T-helper 1 cell treated with Interleukin-12 subunit alpha and Interleukin-12 subunit beta and Interleukin-4 antibody, amounts not matched to agents 30 ng/mL and 1 ng/mL, for 36 hours (primary cell): Measurements from ENCODE around the gene MS4A6A. TPM values are rescaled to one million over a fixed set of nuclear protein-coding genes. Genes with fewer than 3 reads are reported as not detected.
"Not testable (repeated sequence)": the region's sequence is repeated elsewhere in the genome, so short reads cannot be mapped to it uniquely, and the experiment has no call there.

ENCODE experiments used
- intact Hi-C: fragments of 100-400 bp; cut with micrococcal nuclease; formaldehyde crosslinking; loops from one replicate; pipeline ENCODE4 v1.15.1; 2024
- total RNA-seq: library from RNA; stranded (reverse); gene quantifications from 2 replicates; pipeline ENCODE4 v1.2.3, GENCODE V29; 2022

MS4A6A gene, protein sequence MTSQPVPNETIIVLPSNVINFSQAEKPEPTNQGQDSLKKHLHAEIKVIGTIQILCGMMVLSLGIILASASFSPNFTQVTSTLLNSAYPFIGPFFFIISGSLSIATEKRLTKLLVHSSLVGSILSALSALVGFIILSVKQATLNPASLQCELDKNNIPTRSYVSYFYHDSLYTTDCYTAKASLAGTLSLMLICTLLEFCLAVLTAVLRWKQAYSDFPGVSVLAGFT
- not detected in 2 replicates for total RNA-seq

DNA sequence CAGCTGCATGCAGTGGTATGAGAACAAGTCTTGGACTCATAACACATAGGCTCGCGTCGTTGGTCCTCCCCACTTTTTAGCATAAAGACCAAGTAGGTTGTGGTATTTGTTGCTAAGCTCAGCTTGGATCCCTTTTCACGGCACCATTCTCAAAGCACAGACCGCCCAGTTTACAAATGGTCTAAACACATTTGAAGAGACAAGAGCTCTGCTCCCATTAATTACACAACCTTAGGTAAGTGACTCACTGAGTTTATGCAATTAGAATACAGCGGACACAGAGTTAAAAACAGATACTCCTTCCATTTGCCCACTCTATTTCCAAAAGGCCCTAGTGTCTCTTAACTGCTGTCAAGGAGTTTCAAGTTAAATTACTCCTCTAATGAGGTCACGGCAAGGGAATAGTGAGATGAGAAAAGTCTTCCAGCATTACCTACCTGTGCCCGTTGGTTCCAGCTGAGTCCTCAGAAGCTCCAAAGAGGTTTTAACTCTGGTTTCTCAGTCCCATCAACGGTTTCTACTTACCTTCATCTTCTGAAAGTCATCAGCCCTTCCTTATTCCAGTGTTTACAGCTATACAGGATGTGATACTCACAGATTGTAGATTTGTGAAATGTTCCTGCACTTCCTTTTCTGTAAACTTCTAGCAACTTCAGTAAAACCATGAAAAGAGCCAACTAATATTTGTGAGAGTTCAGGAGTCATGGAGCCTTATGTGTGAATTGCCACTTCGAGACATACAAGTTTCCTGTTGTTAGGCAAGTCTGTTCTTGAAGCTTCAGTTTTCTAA lies at the start of gene MS4A6A:
Gene MS4A6A (minus strand): TSS at position 543 of the 790 bp plus-strand sequence. CDS start 1,356 bp downstream, outside the sequence.
- intact Hi-C loops, result no loop called here

DNA sequence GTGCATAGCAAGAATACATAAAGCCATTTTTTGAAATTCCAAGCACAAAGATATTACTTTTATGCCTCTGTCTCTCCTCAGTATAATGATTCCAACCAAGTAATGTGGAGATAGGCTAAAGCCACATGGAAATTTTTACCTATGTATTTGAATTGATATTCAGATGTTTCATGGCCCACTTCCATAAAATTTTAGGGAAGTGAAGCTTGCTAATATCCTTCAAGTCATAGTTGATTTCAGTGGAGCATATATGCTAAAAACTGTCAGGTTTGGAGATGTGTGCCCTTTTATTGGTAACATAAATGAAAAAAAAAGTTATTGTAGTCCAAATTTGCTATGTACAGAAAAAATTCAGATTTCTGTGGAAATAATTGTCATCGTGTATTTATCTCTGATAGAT lies 47.8 kb upstream of the MS4A6A start:
- intact Hi-C loops, result no loop called here

DNA sequence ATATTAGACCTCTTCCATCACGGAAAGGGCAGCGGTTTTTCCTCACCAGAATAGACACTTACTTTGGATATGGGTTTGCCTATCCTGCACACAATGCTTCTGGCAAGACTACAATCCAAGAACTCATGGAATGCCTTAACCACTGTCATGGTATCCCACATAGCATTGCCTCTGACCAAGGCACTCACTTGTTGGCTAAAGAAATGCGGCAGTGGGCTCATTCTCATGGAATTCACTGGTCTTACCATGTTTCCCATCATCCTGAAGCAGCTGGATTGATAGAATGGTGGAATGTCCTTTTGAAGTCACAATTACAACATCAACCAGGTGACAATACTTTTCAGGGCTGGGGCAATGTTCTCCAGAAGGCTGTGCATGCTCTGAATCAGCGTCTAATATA lies 39.3 kb upstream of the MS4A6A start:
- intact Hi-C loops, result no loop called here

DNA sequence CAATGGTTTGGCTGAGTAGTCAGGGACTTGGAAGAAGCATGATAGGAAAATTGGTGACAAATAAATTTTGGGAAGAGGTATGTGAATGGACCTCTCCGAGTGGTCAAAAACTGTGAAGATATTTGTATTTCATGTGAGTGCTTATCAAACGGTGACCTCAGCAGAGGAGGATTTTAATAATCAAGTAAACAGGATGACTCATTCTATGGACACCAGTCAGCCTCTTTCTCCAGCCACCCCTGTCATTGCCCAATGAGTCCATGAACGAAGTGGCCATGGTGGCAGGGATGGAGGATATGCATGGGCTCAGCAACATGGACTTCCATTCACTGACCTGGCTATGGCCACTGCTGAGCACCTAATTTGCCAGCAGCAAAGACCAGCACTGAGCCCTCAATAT lies 38.8 kb upstream of the MS4A6A start:
- intact Hi-C loops, result no loop called here

DNA sequence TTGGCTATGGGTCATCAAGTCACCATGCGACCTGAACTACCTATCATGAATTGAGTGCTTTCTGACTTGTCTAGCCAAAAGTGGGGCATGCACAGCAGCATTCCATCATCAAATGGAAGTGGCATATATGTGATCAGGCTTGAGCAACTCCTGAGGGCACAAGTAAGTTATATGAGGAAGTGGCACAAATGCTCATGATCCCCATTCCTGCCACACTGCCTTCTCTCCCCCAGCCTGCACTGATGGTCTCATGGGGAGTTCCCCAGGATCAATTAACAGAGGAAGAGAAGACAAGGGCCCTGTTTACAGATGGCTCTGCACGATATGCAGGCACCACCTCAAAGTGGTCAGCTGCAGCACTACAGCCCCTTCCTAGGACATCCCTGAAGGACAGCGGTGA lies 38.3 kb upstream of the MS4A6A start:
- intact Hi-C loops, result no loop called here

DNA sequence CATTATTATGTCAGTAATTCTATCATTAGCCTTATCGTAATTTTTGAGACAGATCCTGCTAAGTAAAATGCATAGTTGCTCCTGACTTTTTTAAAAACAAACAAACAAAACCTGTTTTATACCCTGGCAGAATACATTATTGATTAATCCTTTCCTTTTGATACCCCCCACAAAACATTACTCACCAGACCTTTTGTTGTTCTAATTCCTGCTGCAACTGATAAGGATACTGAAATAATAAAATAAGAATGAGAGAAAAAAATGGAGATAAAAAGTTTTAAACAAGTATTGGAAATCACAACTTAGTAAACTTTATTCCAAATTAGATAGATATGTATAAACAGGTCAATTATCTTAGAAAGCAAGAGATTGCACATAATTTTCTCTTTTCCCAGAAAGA lies 31.5 kb upstream of the MS4A6A start:
- intact Hi-C loops, result no loop called here

DNA sequence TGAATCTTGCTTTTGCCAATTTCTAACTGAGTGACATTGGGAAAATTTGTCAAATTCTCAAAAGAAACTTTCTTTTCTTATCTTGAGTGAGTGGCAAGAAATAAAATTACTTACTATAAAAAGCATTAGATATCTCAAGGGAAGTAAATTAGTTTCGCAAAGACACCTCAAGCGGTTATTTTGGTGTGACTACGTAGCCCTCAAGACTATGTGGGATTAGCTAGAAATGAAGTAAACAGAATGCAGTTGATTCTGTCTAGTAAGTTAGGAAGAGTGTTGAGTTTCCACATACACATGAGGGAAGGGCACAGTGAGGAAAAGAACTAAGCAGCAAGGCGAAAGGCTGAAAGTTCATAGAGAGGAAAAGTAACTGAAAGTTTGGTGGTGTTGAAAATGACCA lies 28.3 kb upstream of the MS4A6A start:
- intact Hi-C loops, result no loop called here

DNA sequence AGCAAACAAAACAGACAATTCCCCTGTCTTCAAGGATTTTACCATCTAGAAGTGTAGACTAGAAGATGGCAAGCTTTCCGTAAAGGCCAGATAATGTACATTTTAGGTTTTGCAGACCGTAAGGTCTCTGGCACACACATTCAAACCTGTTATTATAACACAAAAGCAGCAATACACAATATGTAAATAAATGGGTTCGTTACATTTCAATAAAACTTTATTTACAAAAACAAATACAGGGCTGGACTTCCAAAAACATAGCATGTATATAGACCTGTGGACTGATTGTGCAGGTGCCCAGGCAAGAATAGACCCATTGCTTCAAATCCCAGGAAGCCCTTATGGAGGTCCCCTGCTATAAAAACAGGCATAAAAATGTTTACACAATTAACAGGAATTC lies 27.1 kb upstream of the MS4A6A start:
- intact Hi-C loops, result no loop called here

DNA sequence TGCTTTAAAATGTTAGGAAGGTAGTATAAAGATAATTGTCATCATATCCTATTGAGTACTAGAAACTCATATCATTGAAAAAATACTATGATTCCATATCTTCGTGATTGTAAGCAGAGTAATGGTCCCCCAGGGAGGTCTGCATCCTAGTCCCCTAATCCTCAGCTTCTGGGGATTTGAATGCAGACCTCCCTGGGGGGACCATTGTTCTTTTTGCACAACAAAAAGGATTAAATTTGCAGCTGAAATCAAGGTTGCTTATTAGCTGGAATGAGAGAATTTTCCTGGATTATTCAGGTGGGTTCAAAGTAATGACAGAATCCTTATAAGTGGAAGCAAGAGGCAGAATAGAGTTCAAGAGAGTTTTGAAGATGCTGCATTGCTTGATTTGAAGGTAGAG lies 26.1 kb upstream of the MS4A6A start:
- intact Hi-C loops, result no loop called here

DNA sequence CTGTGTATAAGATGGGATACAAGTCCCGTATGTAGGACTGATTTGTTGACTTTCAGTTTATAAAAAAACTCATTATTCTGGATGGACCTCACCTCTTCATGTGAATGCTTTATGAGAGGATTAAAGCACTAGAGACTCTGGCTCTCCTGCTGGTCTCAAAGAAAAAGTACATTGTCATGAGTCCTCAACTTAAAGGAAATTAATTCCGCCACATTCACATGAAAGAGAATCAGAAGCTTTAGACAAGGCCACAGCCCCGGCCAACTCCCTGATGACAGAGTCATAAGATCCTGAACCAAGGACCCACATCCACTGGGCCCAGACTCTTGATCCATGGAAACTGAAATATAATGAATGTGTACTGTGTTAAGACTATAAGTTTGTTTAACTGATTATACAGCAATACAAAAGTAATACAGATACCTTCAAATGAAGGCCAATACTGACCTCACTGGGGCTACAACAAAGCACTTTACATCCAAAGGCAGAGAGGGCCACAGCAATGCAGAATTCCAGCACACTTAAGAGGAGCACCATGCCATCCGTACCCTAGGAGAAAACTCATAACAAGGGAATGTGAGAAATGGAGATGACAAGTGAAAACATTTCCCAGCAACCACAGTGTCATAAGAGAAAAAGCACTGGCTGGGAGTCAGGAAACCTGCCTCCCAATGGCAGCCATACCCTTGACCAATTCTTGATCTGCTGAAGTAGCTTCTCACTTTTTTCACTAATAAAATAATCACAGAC lies 25.4 kb upstream of the MS4A6A start:
- intact Hi-C loops, result no loop called here

DNA sequence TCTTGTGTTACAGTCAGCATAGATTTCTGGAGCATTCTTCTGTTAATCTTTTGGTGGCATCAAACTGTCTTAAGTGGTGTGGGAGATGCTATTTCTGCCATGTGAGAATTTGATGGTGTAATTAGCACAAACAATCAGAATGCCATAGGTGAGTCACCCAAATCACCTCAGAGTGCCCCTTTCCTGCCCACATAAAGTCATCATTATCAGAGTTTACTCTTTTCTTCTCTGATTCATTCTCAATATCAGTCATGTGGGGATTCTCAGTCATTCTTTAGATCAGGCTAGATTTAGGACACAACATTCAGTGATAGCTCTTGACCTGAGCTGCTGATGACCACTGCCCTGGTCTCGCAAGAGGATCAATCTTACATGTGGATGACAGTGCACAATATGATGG lies 23.7 kb upstream of the MS4A6A start:
- intact Hi-C loops, result no loop called here

DNA sequence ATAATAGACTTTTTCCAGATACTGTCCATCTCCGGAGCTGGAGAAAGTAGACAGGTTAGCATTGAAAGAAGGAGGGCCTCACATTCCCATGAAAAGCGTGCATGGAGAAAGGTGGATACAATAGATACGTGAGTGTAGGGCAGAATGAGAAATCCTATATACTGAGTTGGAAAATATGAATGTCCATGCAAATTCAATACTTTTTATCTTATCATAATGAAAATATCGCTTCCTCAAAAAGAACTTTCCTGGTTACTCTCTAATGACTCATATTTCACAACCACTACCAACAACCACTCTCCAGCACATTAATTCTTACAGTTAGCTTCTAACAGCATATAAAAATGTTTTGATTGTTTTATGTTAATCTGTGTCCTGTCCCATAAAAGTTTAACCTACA lies 22.0 kb upstream of the MS4A6A start:
- intact Hi-C loops, result no loop called here

DNA sequence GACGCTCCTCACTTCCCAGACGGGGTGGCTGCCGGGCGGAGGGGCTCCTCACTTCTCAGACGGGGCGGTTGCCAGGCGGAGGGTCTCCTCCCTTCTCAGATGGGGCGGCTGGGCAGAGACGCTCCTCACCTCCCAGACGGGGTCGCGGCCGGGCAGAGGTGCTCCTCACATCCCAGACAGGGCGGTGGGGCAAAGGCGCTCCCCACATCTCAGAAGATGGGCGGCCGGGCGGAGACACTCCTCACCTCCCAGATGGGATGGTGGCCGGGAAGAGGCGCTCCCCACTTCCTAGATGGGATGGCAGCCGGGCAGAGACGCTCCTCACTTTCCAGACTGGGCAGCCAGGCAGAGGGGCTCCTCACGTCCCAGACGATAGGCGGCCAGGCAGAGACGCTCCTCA lies 18.5 kb upstream of the MS4A6A start:
- intact Hi-C loops, result not testable (repeated sequence)

DNA sequence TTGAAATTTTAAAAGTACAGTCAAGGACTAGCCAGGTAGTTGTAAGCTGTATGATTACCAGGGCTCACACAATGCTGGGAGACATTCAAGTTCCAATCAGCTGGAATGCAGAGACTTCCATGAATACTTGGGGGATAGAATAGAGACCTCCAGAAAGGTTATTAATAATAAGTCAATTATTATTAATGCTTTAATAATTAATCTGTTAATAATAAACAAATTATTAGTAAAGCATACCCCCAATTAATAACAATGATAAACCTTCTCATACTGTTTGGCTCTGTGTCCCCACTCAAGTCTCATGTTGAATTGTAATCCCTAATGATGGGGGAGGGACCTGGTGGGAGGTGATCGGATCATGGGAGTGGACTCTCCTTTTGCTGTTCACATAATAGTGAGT lies 14.6 kb upstream of the MS4A6A start:
- intact Hi-C loops, result no loop called here

DNA sequence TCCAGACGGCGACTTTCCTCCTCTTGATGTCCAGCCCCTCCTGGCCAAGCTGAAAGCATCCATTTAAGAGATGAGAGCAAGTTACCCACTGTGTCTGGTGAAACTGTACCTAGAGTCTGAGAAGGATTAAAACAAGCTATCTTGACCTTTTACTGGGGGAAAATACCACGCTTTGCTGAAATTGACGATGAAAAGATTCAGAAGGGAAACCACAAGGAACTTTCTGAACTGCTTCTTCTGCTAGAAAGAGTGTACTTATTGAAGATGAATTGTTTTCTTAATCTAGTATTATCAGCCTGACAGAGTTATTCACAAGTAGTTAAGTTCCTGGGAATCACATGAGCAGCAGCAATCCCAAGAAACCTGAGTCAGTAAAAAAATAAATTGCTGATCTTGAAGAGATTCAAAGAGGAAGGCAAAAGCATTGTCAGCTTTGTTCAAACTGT lies 13.1 kb upstream of the MS4A6A start:
- intact Hi-C loops, result no loop called here

DNA sequence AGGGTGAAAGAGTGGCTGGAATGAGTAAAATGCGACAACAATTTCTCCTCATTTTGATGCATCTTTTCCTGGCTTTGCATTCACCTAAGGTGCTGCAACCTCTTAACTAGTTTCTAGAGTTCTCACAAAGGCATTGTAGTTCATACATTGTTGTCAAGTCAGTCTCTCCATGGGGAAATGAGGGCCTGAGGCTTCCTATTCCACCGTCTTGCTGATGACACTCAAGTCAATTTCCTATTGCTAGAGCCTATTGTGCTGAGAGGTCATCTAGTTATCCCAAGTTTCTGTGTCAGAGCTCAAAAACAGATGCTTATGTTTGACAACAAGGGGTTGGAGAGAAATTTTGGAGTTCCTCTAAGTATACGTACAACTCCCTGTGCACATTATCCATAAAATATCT lies 11.6 kb upstream of the MS4A6A start:
- intact Hi-C loops, result no loop called here

DNA sequence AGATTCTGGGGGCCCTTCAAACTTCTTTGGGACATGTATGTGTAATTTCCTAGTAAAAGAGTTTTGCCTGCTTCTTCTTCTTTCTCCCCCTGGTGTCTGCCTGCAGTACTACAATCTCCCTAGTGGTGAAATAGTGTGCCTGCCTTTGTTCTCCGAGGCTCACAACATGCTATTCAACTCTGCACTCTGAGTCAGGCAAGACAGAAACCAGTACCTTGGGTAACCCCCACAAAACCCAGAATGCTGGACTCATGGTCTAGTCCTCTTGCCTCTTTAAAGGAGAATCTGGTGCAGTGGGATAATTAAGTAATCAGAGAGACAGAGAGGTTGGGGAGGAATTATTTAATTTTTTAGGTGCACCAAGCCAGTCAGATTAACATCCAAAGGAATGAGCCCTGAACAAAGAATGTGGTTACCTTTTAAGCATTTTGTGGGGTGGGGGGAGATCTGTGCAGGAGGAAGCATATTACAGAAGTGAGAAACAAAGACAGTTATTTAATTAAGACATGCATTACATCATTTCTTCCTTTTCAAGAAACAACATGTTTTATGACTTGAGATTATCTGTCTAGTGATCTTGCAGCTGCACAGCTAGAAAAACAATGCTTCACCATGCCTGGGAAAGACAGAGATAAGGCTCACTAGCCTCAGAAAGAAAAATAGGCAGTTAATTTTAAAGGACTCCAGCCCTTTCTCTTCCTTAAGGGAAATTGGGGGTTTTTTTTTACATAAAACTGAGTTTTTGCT lies 11.0 kb upstream of the MS4A6A start:
- intact Hi-C loops, result loop anchor here (1.0 kb wide), 2 partner anchors 371 to 440 kb away; no protein-coding TSS in a partner anchor

DNA sequence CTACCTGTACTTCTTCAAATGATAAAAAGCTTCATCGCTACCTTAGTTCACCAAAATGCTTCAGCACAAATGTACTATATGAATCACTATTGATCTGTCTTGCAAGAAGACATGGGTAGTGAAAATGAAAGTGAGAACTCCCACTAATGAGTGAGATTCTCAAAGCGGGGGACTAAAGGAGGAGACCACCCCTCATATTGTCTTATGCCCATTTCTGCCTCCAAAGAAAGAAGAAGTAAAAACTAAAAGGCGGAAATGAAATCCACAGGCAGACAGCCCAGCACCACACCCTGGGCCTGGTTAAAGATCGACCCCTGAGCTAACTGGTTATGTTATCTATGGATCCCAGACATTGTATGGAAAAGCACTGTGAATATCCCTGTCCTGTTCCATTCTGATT lies 9.7 kb upstream of the MS4A6A start:
- intact Hi-C loops, result not testable (repeated sequence)

DNA sequence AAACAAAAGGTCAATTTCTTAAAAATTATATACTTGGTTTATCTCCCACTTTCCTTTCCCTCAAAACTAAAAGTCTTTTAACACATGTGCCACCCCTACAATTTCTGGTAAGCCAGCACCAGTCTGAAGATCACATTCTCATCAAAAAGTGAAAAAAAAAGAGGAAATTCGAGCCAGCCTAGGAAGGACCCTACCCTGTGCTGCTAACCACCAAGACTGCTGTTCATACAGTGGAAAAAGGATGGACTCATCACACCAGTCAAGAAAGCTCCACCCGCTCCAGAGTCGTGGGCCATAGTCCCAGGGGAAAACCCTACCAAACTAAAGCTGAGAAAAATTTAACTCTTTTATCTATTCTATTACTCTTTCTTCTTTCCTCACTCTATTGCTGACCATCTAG lies 5.6 kb upstream of the MS4A6A start:
- intact Hi-C loops, result not testable (repeated sequence)

DNA sequence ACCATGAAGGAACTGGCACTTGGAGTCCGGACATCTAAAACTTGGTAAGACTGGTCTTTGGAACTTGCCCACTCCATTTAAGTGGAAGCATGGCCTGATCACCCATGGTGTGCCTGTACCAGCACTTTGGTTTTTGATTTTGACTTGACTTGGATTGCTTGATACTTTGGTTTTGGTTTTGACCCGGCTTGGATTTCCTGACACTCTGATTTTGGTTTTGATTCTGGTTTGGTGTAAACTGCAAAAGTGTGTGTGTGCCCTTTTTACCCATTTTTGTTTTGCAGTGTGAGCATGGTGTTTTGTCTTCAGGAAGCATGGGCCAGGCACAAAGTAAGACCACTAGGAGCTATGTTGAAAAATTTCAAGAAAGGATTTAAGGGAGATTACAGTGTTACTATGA lies 3.2 kb upstream of the MS4A6A start:
- intact Hi-C loops, result not testable (repeated sequence)

DNA sequence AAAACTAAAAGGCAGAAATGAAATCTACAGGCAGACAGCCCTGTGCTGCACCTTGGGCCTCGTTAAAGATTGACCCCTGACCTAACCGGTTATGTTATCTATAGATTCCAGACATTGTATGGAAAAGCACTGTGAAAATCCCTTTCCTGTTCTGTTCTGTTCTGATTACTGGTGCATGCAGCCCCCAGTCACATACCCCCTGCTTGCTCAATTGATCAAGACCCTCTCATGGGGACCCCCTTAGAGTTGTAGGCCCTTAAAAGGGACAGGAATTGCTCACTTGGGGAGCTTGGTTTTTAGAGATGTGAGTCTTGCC lies 2.6 kb upstream of the MS4A6A start:
- intact Hi-C loops, result not testable (repeated sequence)
